ENCODE data around the gene RNF25. TPM values are rescaled to one million over a fixed set of nuclear protein-coding genes. Genes with fewer than 3 reads are reported as not detected.

Gene RNF25
- total RNA-seq, 4 donors from 2014 or later = 5.6 to 33.8 (median 11.5) TPM

DNA sequence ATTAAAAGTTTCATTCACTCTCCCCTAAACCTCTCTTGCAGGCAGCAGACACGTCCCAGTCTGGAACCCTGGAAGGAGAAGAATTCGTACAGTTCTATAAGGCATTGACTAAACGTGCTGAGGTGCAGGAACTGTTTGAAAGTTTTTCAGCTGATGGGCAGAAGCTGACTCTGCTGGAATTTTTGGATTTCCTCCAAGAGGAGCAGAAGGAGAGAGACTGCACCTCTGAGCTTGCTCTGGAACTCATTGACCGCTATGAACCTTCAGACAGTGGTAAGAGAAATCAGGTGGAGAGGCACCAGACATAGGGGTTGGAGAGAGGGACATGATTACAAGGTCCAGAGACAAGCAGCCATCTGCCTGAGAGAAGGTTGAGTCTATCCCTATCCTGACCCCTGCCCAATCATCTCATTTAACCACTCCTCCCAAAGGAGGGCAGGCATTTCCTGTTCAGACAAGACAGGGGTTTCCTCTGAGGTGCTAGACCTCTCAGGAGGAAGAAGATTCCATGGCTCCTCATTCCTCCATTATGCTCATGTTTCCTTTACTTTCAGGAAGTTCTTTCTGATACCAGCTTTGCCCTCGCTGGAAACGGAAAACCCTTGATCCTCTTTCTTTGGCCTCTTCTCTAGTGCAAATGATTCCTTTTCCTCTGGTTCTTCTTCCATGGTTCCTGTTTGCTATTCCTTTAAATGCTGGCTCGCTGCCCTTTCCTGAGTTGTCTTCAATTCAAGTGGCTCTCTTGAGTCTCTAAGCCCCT lies 49.0 kb downstream of the RNF25 start:
- Histone ChIP-seq H3K27ac (no peak overlapping the region), H3K27me3 (no peaks in the 10 kb centered on the region), H3K9me3 (no peaks in the 10 kb centered on the region), H3K4me1 (no peaks in the 10 kb centered on the region), H3K4me3 (no peak overlapping the region), H3K36me3 (no peaks in the 10 kb centered on the region)
- intact Hi-C loops (cut with DNase I; ENCODE audit: low total_unique reads) = no loop called here
- TF ChIP-seq POLR2A (IDR thresholded peaks at IDR 0.05) = no peak
- TF ChIP-seq, protein P1, sequence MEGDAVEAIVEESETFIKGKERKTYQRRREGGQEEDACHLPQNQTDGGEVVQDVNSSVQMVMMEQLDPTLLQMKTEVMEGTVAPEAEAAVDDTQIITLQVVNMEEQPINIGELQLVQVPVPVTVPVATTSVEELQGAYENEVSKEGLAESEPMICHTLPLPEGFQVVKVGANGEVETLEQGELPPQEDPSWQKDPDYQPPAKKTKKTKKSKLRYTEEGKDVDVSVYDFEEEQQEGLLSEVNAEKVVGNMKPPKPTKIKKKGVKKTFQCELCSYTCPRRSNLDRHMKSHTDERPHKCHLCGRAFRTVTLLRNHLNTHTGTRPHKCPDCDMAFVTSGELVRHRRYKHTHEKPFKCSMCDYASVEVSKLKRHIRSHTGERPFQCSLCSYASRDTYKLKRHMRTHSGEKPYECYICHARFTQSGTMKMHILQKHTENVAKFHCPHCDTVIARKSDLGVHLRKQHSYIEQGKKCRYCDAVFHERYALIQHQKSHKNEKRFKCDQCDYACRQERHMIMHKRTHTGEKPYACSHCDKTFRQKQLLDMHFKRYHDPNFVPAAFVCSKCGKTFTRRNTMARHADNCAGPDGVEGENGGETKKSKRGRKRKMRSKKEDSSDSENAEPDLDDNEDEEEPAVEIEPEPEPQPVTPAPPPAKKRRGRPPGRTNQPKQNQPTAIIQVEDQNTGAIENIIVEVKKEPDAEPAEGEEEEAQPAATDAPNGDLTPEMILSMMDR (IDR thresholded peaks at IDR 0.05) = no peak
- DNase-seq = no peak

DNA sequence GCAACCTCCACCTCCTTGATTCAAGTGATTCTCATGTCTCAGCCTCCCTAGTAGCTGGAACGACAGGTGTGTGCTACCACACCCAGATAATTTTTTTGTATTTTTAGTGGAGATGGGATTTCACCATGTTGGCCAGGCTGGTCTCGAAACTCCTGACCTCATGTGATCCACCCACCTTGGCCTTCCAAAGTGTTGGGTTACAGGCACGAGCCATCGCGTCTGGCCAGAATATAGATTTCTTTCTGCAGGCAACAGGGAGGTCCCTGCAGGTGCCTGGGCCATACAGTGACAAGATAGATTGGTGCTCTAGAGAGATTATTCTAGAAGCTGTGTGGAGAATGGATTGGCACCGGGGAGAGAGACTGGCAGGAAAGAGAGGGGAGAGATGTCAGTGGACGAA lies 50.8 kb downstream of the RNF25 start:
- Histone ChIP-seq H3K36me3 (no peaks in the 10 kb centered on the region), H3K27ac (no peak overlapping the region)
- intact Hi-C loops (cut with DNase I; ENCODE audit: low total_unique reads) = no loop called here

DNA sequence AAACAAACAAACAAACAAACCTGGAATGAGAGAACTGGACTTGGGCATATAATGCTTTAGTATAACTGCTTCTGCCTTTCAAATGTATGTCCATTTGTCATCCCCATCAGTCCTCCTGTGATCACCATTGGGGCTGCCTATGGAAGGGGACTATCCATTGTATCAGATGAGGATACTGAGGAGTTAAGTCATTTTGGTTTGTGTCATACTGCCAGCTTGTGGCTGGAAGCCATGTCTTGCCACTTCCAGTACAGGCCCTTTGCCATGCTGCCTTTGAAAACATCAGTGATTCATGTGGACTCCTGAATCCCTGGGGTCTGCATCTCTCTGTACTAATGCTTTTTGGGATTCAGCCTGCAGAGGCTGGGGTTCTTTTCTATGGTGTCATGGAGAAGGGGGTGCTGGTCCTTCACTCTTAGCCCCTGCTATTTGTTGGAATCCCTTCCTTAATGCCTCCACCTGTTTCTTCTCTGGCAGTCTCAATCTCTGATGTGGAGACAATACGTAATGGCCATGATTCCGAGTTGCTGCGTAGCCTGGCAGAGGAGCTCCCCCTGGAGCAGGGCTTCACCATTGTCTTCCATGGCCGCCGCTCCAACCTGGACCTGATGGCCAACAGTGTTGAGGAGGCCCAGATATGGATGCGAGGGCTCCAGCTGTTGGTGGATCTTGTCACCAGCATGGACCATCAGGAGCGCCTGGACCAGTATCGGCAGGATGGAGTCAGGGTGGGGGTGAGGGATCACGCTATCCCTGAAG lies 53.5 kb downstream of the RNF25 start:
- Histone ChIP-seq H3K36me3 (no peaks in the 10 kb centered on the region), H3K4me1 (no peaks in the 10 kb centered on the region), H3K9me3 (no peaks in the 10 kb centered on the region), H3K27me3 (no peaks in the 10 kb centered on the region), H3K4me3 (no peak overlapping the region), H3K27ac (no peak overlapping the region)
- TF ChIP-seq POLR2A (IDR thresholded peaks at IDR 0.05) = no peak
- intact Hi-C loops (cut with DNase I; ENCODE audit: low total_unique reads) = no loop called here
- DNase-seq = no peak

More for the DNA sequence above, 50.8 kb downstream of the RNF25 start:
- Histone ChIP-seq H3K4me3 (no peak overlapping the region), H3K27me3 (no peaks in the 10 kb centered on the region), H3K9me3 (no peaks in the 10 kb centered on the region), H3K4me1 (no peaks in the 10 kb centered on the region)
- no peak for TF ChIP-seq POLR2A (IDR thresholded peaks at IDR 0.05)
- TF ChIP-seq, protein P1 (IDR thresholded peaks at IDR 0.05) = no peak
- no peak for DNase-seq

DNA sequence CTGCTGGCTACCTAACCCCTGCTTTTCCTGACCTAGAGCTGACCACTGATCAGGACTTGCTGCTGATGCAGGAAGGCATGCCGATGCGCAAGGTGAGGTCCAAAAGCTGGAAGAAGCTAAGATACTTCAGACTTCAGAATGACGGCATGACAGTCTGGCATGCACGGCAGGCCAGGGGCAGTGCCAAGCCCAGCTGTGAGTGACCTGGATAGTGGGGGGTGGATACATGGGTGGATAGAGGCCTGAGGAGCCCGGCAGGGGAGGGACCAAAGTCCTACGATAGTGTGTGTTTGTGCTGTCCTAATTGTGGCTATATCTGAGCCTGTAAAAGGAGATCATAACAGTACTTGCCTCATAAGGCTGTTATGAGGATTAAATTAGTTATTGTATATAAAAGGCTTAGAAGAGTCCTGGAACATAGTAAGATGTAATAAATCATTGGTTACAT lies 55.9 kb downstream of the RNF25 start:
- Histone ChIP-seq H3K27me3 (no peaks in the 10 kb centered on the region), H3K4me1 (no peaks in the 10 kb centered on the region), H3K9me3 (no peaks in the 10 kb centered on the region), H3K4me3 (no peak overlapping the region), H3K36me3 (no peaks in the 10 kb centered on the region), H3K27ac (no peak overlapping the region)
- no peak for TF ChIP-seq POLR2A (IDR thresholded peaks at IDR 0.05)
- TF ChIP-seq, protein P1 (IDR thresholded peaks at IDR 0.05) = no peak
- intact Hi-C loops (cut with DNase I; ENCODE audit: low total_unique reads) = no loop called here
- DNase-seq = no peak

Other genes with a start within 250 kb of the RNF25 start
- gene USP37, start 103.7 kb downstream of the RNF25 start, total RNA-seq = 10 to 100 TPM in 3 of 4 donors, 1 to 10 TPM in 1; 9.1 to 59.3 (median 20.7) TPM
- gene CNOT9, start 103.2 kb downstream of the RNF25 start, total RNA-seq = 10 to 100 TPM; 42.1 to 78.2 (median 51.2) TPM
- 1 to 10 TPM in 2 of 4 donors, under 1 TPM in 1, not detected in 1; 0.26 to 2.4 (median 1.2) TPM for gene PLCD4, start 64.1 kb downstream of the RNF25 start, total RNA-seq
- gene ZNF142, start 12.4 kb downstream of the RNF25 start, total RNA-seq = 10 to 100 TPM; 11.8 to 40.3 (median 15.7) TPM
- gene BCS1L, start 12.3 kb downstream of the RNF25 start, total RNA-seq = 10 to 100 TPM in 2 of 4 donors, 1 to 10 TPM in 1, not detected in 1; 7.4 to 40.0 (median 29.9) TPM
- 10 to 100 TPM in 3 of 4 donors, 1 to 10 TPM in 1; 7.4 to 52.1 (median 45.5) TPM for gene STK36, start 84 bp upstream of the RNF25 start, total RNA-seq
- gene TTLL4, start 38.8 kb upstream of the RNF25 start, total RNA-seq = 100 to 1,000 TPM in 1 of 4 donors, 10 to 100 TPM in 3; 13.1 to 117 (median 25.7) TPM
- gene CYP27A1, start 110.1 kb upstream of the RNF25 start, total RNA-seq = 10 to 100 TPM in 2 of 4 donors, 1 to 10 TPM in 2; 4.1 to 15.7 (median 8.7) TPM
- gene PRKAG3, start 159.8 kb upstream of the RNF25 start, total RNA-seq = not detected
- gene WNT6, start 187.8 kb upstream of the RNF25 start, total RNA-seq = 1 to 10 TPM in 3 of 4 donors, not detected in 1; 1.0 to 2.1 (median 1.9) TPM
- under 1 TPM in 2 of 4 donors, not detected in 2; 0.15 to 0.97 TPM for gene WNT10A, start 208.8 kb upstream of the RNF25 start, total RNA-seq

Measured in uterus (tissue), 4 donors.